LoVo (cell line): ENCODE results near the gene JAG2.

ENCODE experiments used
- DNase-seq: peaks from one replicate; pipeline ENCODE4 v3.0.0-alpha.2; 2016; ENCODE audit warnings: low spot score

The JAG2 gene

GRCh38 chr14:105168496-105168978 lies at the start of gene JAG2:
Gene JAG2 (minus strand): TSS chr14:105168776. CDS start chr14:105168420, 356 bp downstream.
- DNase-seq: peak; percentile 63

GRCh38 chr14:105217774-105218173 lies 49.2 kb upstream of the JAG2 start:
- no peak for DNase-seq

DNA sequence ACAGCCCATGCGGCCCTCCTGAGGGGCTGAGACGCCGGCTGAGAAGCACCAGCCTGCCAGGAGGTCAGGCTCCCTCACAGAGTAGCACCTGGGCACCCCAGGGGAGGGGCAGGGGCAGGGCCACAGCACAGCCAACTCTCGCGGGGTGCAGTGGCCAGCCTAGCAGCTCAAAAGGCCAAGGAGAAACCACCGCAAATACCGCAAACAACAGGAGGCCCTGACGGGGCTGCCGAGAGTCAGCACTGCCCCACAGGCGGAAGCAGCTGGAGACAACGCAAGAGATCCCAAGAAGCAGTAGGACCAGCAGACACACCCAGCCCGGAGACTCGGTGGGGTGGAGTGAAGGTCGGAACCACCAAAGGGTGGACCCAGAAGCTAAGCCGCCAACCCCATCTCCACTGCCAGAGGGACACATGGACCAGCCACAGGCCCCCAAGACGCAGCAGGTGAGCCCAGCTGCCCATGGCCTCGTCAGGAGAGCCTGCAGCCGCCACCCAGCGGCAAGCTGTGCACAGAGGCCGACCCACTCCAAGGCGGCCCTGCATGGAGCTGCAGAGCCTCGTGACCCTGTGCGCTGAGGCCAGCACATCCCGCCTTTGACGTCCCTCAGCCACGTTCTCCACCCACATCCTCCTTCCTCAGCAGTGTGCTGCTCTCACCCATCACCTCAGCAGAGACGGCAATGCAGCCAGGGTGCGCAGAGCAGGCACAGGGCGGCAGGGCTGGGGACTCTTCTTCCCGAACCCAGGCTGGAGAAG lies 48.1 kb upstream of the JAG2 start:
- DNase-seq: no peak

GRCh38 chr14:105215602-105216001 lies 47.0 kb upstream of the JAG2 start:
- DNase-seq: no peak

- no peak for DNase-seq
Observed at GRCh38 chr14:105214324-105214915, 45.8 kb upstream of the JAG2 start.

GRCh38 chr14:105213361-105213760 lies 44.8 kb upstream of the JAG2 start:
- no peak for DNase-seq

GRCh38 chr14:105212541-105213300 lies 44.1 kb upstream of the JAG2 start:
- DNase-seq: no peak

- DNase-seq: no peak
Observed at GRCh38 chr14:105211758-105212089, 43.1 kb upstream of the JAG2 start.

DNA sequence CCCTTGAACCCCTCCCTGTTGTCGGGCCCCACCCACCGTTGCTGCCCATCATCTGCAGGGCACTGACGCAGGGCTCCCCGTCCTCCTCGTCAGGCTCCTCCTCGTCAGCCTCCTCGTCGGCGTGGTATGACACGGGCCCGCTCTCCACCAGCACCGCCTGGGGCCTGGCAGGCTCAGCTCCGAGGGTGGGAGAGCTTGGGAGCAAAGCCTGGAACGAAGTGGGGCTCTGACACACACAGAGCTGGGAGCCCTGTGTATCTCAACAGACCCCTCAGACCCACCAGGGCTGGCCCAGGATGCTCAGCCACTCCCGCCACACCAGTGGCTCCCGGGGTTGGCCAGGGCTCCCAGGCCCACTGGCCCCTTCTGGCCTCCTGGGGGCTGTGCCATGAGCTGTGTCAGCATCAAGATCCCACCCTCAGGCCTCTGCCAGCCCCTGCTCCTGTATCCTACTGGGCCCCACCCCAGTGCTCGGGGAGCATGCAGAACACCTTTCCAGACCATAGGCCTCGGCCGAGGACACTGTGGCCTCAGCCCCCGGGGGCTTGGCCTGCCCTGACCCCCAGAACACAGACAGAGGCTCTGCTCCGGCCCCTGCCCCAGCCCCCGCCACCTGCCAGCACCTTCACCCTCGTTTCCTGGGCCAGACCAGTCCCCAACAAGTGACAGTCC lies 42.6 kb upstream of the JAG2 start:
- no peak for DNase-seq

DNA sequence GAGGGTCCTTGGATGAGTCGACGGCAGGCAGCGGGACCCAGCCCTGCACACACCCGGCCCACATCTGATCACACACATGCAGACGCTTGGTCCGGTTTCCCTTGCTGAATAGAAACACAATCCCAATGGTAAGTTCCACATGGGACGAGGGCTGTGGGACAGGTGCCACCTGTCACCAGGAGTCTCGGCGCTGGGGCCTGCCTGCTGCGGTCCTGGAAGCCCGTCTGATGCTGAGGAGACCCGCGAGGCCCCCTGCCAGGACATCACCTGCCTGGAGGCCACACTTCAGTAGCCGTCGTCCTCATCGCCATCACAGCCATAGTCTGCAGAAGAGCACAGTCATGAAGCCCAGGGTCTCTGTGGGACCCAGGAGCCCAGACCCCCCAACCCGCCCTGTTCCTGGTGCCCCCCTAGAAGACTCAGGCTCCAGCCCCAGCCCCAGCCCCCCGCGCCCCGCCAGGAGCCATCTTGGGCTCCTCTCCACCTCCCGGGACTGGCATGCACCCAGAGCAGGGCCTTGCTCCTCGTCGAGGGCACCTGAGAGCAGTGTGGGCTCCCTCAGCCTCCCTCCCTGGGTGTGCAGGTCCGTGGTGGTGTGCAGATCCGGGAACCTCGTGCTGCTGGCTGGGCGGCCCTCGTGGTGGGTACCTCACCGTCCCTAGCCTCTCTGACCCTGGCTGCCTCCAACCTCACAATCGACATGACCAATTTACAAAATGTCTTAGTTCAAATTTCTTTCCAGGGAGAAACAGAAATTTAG lies 41.9 kb upstream of the JAG2 start:
- DNase-seq: no peak

DNA sequence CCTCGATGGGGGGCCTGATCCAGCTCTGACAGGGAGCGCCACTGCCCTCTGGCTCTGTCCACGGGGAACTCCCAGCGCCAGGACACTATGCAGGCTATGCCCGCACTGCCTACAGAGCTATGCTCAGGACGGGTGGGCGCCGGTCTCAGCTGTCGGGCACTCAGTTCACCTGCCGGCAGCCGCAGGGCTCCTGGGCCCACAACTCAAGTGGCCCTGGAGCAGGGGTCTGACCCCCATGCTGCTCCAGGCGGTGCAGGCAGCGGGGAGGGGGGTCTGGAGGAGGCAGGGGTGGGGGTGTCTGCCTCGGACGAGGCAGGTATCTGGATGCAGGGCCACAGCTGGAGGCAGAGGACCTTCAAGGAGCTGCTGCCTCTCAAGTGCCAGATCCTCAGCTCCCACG lies 41.1 kb upstream of the JAG2 start:
- DNase-seq: no peak

DNA sequence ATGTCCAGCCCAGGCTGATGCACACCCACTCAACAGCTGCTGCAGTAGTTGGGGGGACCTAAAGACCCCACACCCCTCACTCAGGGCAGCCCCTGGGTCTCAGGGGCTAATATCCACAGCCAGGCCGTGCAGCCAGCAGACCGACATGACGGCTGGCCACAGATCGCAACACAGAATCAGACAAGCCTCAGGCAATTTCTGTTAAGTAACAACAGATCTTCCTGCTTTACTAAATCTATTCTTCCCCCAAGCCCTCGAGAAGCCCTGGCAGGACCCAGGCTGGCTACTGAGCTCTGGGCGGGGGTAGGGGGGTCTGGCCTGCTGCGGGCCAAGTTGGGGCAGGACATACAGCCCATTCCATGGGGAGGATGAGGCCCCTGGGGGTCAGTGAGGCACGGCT lies 40.5 kb upstream of the JAG2 start:
- DNase-seq: no peak

GRCh38 chr14:105208738-105209075 lies 40.1 kb upstream of the JAG2 start:
- DNase-seq: no peak

DNA sequence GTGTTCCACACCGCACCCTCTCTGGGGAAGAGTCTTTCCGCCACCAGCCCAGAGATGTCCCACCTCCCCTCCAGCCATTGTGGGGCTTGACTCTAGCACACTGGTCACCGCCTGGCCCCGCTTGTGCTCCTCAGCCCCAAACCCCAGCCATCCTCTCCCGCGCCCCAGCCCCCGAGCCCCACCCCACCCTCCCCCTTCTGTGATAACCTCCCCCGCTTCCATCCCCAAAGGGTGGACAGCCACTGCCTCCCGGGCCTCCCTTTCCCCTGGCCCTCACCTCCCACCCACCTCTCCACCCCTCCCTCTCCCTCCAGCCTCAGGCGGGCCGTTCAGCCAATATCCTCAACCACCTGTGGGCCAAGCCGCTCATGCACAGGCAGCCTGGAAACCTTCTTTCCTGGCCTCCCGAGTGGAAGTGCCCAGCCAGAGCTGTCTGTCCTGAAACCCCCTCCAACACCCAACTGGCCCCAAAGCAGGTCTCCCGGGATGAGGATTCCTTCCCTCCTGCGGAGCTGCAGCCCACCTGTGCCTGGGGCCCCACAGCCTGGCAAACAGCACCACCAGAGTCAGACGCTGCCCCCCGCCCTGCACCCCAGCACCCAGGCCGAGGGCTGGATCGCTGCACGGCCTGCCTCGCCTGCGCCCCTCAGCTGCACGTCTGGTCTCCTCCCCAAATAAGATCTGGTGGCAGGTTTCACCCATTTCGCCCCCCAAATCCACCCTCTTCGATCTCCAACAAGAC lies 39.6 kb upstream of the JAG2 start:
- DNase-seq: no peak

GRCh38 chr14:105207460-105207901 lies 38.9 kb upstream of the JAG2 start:
- DNase-seq: no peak

- no peak for DNase-seq
Observed at GRCh38 chr14:105206873-105207272, 38.3 kb upstream of the JAG2 start.

DNA sequence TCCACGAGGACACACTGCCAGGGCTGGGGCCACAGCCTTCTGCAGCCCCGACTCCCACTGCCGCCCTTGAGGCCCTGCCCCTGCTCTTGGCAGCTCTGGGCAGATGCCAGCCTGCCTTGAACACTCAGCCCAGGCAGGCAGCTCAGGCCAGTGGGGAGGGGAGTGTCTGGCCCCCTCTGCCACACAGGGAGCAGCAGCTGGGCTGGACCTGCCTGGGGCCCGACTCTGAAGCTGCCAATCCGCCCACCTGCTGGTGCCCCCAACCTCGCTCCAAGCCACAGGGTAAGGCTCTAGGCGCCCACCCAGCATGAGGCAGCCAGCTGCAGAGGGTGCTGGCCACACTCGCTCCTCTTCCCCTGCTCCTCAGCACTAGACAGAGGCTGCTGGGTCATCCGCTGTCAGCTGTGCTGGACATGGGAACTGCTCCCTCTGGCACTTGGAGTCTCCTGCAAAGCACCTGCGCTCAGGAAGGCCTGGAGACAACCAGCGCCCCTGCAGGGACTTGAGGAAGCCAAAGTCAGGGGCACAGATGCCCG lies 37.2 kb upstream of the JAG2 start:
- DNase-seq: no peak

- DNase-seq: no peak
Observed at GRCh38 chr14:105204931-105205672, 36.5 kb upstream of the JAG2 start.

- DNase-seq: peak; percentile 46
Observed at GRCh38 chr14:105204206-105204930, 35.8 kb upstream of the JAG2 start.
